GM23338 (cell line): ENCODE results near the gene GRID2.

Experiments
- CREB1 ChIP-seq: fragments of 250-450 bp; sonication (Bioruptor Pico); IDR thresholded peaks from 2 replicates; pipeline ENCODE4 v1.5.0; 2020; ENCODE audit warnings: low read depth, mild to moderate bottlenecking, moderate library complexity
- EZH2 ChIP-seq: fragments of 200-600 bp; sonication (generic); IDR thresholded peaks from one replicate; pipeline ENCODE4 v1.8.0; 2017; ENCODE audit warnings: antibody characterized with exemption, mild to moderate bottlenecking, low read depth; ENCODE audit not compliant: unreplicated experiment
- EZH2phosphoT487 ChIP-seq: fragments of 200-600 bp; sonication (generic); IDR thresholded peaks from one replicate; pipeline ENCODE4 v1.8.1; 2018; ENCODE audit warnings: antibody characterized with exemption; ENCODE audit not compliant: unreplicated experiment
- JUNB ChIP-seq: IDR thresholded peaks from one replicate; pipeline ENCODE4 v1.6.1; 2016; ENCODE audit warnings: antibody characterized with exemption; ENCODE audit not compliant: unreplicated experiment
- NANOG ChIP-seq: IDR thresholded peaks from 2 replicates; pipeline ENCODE4 v1.6.1; 2016; ENCODE audit warnings: antibody characterized with exemption, borderline replicate concordance
- POLR2AphosphoS5 ChIP-seq: IDR thresholded peaks from 2 replicates; pipeline ENCODE4 v1.6.1; 2016; ENCODE audit warnings: antibody characterized with exemption, low read depth
- REST ChIP-seq: IDR thresholded peaks from one replicate; pipeline ENCODE4 v1.6.1; 2018; ENCODE audit warnings: antibody characterized with exemption; ENCODE audit not compliant: unreplicated experiment
- STAT1 ChIP-seq: IDR thresholded peaks from one replicate; pipeline ENCODE4 v1.6.1; 2016; ENCODE audit warnings: antibody characterized with exemption; ENCODE audit not compliant: unreplicated experiment
- ZNF114 ChIP-seq: fragments of 250-450 bp; sonication (Bioruptor Pico); IDR thresholded peaks from 2 replicates; pipeline ENCODE4 v1.5.0; 2020; ENCODE audit warnings: mild to moderate bottlenecking, moderate library complexity
- ZNF331 ChIP-seq: fragments of 250-450 bp; sonication (Bioruptor Pico); IDR thresholded peaks from 2 replicates; pipeline ENCODE4 v1.5.0; 2020; ENCODE audit warnings: low read depth, mild to moderate bottlenecking, moderate library complexity
- TF ChIP-seq, protein P1 (sequence below), 2 experiments: fragments of 200-600 bp in 1 of 2; sonication (generic) in 1 of 2; conservative IDR thresholded peaks; 2 replicates each; pipeline versions ENCODE4 v1.5.1 to v1.6.1; 2016 to 2017; ENCODE audit warnings: antibody characterized with exemption in 2 of 2, low read depth in 2 of 2, mild to moderate bottlenecking in 2 of 2, moderate library complexity in 1 of 2
- TF ChIP-seq, protein P2 (sequence below): IDR thresholded peaks from 2 replicates; pipeline ENCODE4 v1.6.1; 2016; ENCODE audit warnings: antibody characterized with exemption
- TF ChIP-seq, protein P3 (sequence below): fragments of 250-450 bp; sonication (Bioruptor Pico); IDR thresholded peaks from 2 replicates; pipeline ENCODE4 v1.5.0; 2020; ENCODE audit warnings: mild to moderate bottlenecking, moderate library complexity

DNA sequence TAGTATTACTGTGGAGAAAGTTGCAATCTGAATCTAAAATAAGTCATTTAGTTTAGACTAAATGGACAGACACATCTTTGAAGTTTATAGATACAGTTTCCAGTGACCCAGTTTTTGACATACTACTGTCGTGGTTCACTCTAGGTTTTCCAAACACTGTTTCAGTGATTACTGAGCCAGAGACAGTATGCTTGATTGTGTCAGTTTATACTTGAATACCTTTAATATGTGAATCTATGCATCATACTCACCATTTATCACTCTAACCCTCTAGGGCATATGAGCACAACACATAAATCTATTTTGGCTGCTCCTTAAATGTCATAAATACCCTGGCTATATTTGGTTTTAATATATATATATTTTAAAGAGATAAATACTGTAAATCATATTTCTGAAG is 173.5 kb downstream of the GRID2 start:
- TF ChIP-seq, protein P1, sequence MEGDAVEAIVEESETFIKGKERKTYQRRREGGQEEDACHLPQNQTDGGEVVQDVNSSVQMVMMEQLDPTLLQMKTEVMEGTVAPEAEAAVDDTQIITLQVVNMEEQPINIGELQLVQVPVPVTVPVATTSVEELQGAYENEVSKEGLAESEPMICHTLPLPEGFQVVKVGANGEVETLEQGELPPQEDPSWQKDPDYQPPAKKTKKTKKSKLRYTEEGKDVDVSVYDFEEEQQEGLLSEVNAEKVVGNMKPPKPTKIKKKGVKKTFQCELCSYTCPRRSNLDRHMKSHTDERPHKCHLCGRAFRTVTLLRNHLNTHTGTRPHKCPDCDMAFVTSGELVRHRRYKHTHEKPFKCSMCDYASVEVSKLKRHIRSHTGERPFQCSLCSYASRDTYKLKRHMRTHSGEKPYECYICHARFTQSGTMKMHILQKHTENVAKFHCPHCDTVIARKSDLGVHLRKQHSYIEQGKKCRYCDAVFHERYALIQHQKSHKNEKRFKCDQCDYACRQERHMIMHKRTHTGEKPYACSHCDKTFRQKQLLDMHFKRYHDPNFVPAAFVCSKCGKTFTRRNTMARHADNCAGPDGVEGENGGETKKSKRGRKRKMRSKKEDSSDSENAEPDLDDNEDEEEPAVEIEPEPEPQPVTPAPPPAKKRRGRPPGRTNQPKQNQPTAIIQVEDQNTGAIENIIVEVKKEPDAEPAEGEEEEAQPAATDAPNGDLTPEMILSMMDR (conservative IDR thresholded peaks at IDR 0.05; ENCODE audit: low read depth in 2 of 2): no peak
- TF ChIP-seq JUNB (no peak), POLR2AphosphoS5 (no peak), EZH2 (no peak), REST (no peak), EZH2phosphoT487 (no peak), CREB1 (CRISPR knock-in tag) (no peak), ZNF114 (CRISPR knock-in tag) (no peak), STAT1 (no peak), ZNF331 (CRISPR knock-in tag) (no peak), NANOG (no peak)
- TF ChIP-seq, protein P2, sequence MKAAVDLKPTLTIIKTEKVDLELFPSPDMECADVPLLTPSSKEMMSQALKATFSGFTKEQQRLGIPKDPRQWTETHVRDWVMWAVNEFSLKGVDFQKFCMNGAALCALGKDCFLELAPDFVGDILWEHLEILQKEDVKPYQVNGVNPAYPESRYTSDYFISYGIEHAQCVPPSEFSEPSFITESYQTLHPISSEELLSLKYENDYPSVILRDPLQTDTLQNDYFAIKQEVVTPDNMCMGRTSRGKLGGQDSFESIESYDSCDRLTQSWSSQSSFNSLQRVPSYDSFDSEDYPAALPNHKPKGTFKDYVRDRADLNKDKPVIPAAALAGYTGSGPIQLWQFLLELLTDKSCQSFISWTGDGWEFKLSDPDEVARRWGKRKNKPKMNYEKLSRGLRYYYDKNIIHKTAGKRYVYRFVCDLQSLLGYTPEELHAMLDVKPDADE: no peak
- TF ChIP-seq, protein P3, sequence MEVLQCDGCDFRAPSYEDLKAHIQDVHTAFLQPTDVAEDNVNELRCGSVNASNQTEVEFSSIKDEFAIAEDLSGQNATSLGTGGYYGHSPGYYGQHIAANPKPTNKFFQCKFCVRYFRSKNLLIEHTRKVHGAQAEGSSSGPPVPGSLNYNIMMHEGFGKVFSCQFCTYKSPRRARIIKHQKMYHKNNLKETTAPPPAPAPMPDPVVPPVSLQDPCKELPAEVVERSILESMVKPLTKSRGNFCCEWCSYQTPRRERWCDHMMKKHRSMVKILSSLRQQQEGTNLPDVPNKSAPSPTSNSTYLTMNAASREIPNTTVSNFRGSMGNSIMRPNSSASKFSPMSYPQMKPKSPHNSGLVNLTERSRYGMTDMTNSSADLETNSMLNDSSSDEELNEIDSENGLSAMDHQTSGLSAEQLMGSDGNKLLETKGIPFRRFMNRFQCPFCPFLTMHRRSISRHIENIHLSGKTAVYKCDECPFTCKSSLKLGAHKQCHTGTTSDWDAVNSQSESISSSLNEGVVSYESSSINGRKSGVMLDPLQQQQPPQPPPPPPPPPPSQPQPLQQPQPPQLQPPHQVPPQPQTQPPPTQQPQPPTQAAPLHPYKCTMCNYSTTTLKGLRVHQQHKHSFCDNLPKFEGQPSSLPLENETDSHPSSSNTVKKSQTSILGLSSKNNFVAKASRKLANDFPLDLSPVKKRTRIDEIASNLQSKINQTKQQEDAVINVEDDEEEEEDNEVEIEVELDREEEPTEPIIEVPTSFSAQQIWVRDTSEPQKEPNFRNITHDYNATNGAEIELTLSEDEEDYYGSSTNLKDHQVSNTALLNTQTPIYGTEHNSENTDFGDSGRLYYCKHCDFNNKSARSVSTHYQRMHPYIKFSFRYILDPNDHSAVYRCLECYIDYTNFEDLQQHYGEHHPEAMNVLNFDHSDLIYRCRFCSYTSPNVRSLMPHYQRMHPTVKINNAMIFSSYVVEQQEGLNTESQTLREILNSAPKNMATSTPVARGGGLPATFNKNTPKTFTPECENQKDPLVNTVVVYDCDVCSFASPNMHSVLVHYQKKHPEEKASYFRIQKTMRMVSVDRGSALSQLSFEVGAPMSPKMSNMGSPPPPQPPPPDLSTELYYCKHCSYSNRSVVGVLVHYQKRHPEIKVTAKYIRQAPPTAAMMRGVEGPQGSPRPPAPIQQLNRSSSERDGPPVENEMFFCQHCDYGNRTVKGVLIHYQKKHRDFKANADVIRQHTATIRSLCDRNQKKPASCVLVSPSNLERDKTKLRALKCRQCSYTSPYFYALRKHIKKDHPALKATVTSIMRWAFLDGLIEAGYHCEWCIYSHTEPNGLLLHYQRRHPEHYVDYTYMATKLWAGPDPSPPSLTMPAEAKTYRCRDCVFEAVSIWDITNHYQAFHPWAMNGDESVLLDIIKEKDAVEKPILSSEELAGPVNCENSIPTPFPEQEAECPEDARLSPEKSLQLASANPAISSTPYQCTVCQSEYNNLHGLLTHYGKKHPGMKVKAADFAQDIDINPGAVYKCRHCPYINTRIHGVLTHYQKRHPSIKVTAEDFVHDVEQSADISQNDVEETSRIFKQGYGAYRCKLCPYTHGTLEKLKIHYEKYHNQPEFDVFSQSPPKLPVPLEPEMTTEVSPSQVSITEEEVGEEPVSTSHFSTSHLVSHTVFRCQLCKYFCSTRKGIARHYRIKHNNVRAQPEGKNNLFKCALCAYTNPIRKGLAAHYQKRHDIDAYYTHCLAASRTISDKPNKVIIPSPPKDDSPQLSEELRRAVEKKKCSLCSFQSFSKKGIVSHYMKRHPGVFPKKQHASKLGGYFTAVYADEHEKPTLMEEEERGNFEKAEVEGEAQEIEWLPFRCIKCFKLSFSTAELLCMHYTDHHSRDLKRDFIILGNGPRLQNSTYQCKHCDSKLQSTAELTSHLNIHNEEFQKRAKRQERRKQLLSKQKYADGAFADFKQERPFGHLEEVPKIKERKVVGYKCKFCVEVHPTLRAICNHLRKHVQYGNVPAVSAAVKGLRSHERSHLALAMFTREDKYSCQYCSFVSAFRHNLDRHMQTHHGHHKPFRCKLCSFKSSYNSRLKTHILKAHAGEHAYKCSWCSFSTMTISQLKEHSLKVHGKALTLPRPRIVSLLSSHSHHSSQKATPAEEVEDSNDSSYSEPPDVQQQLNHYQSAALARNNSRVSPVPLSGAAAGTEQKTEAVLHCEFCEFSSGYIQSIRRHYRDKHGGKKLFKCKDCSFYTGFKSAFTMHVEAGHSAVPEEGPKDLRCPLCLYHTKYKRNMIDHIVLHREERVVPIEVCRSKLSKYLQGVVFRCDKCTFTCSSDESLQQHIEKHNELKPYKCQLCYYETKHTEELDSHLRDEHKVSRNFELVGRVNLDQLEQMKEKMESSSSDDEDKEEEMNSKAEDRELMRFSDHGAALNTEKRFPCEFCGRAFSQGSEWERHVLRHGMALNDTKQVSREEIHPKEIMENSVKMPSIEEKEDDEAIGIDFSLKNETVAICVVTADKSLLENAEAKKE (CRISPR knock-in tag): no peak
